CD4-positive, alpha-beta T cell (primary cell): ENCODE measurements around the gene MIPOL1. TPM values are rescaled to one million over a fixed set of nuclear protein-coding genes. Genes with fewer than 3 reads are reported as not detected.

Experiments used
- ATAC-seq: fragments of 200-7000 bp; cut with Tn5 transposase; one replicate; pipeline ENCODE4 v1.10.0; 2022; ENCODE audit warnings: mild to moderate bottlenecking; ENCODE audit not compliant: poor library complexity
- CTCF ChIA-PET: fragments of 350-600 bp; sonication (Branson Sonifier 250); formaldehyde crosslinking; loops from one replicate; lab custom pipeline; 2021; ENCODE audit warnings: antibody characterized with exemption, inconsistent platforms; lab: Charles Lee
- POLR2A ChIA-PET: fragments of 350-600 bp; sonication (Branson Sonifier 250); formaldehyde crosslinking; loops from one replicate; lab custom pipeline; 2021; ENCODE audit warnings: antibody characterized with exemption, inconsistent platforms; lab: Charles Lee
- DNase-seq, 14 experiments: peaks; one replicate each; pipeline ENCODE4 v3.0.0-alpha.2; 2013 to 2020; ENCODE audit warnings: mixed read lengths in 2 of 14
- H3K27ac ChIP-seq, 2 donors: one replicate each; pipeline versions ENCODE4 v1.5.1 to v1.7.0; 2013; ENCODE audit warnings: low read length in 2 of 2, low read depth in 1 of 2, mild to moderate bottlenecking in 1 of 2
- H3K27me3 ChIP-seq, 2 experiments: 1 replicate in 1 of 2; 2 replicates in 1 of 2; pipeline versions ENCODE4 v1.6.1 to v1.7.0; 2013; ENCODE audit warnings: low read length in 2 of 2, control low read depth in 1 of 2, mild to moderate bottlenecking in 1 of 2, moderate library complexity in 1 of 2; ENCODE audit not compliant: insufficient read depth in 2 of 2, control insufficient read depth in 1 of 2
- H3K36me3 ChIP-seq: one replicate; pipeline ENCODE4 v1.6.1; 2013; ENCODE audit warnings: low read length, control low read depth; ENCODE audit not compliant: insufficient read depth
- H3K4me1 ChIP-seq: one replicate; pipeline ENCODE4 v1.6.1; 2013; ENCODE audit warnings: low read length, control low read depth; ENCODE audit not compliant: insufficient read depth
- H3K4me3 ChIP-seq: one replicate; pipeline ENCODE4 v1.5.1; 2013; ENCODE audit warnings: mild to moderate bottlenecking, low read length, moderate library complexity
- H3K9me3 ChIP-seq, 2 experiments: 1 replicate in 1 of 2; 2 replicates in 1 of 2; pipeline versions ENCODE4 v1.6.1 to v1.7.0; 2013; ENCODE audit warnings: low read length in 2 of 2, mild to moderate bottlenecking in 2 of 2, control low read depth in 1 of 2, moderate library complexity in 1 of 2; ENCODE audit not compliant: control insufficient read depth in 1 of 2, insufficient read depth in 1 of 2
- H3K27ac Mint-ChIP-seq: one replicate; pipeline ENCODE4 v1.8.0; 2020; ENCODE audit warnings: mixed read lengths
- H3K27me3 Mint-ChIP-seq: one replicate; pipeline ENCODE4 v1.8.0; 2021; ENCODE audit warnings: mixed read lengths
- H3K36me3 Mint-ChIP-seq: one replicate; pipeline ENCODE4 v1.8.0; 2021; ENCODE audit warnings: low read depth, mixed read lengths
- H3K4me1 Mint-ChIP-seq: one replicate; pipeline ENCODE4 v1.8.0; 2021; ENCODE audit warnings: low read depth, mixed read lengths
- H3K4me3 Mint-ChIP-seq: one replicate; pipeline ENCODE4 v1.8.0; 2020; ENCODE audit warnings: mild to moderate bottlenecking, mixed read lengths
- H3K9me3 Mint-ChIP-seq: one replicate; pipeline ENCODE4 v1.8.0; 2020; ENCODE audit warnings: mixed read lengths
- CTCF ChIP-seq: fragments of 200-600 bp; IDR thresholded peaks from one replicate; pipeline ENCODE4 v1.8.0; 2022; ENCODE audit warnings: antibody characterized with exemption, mild to moderate bottlenecking
- intact Hi-C, 2 experiments: fragments of 100-400 bp; cut with DNase I in 1 of 2; cut with micrococcal nuclease in 1 of 2; formaldehyde crosslinking; loops; one replicate each; pipeline versions ENCODE4 v1.15.1 to v1.9.0; 2023 to 2025; cut with DNase I, micrococcal nuclease
- total RNA-seq, 174 experiments: library from RNA in 2 of 174; stranded (reverse) in 2 of 174; gene quantifications; one replicate each; pipeline ENCODE4 v1.2.3 and lab custom pipeline; 2021 to 2026

Gene MIPOL1
- total RNA-seq, 2 experiments from 2014 or later = 0.30 TPM; not detected in 1

GRCh38 chr14:37246427-37246829 lies 48.7 kb downstream of the MIPOL1 start:
- Mint-ChIP-seq H3K4me1 (no peaks in the 10 kb centered on the region), H3K4me3 (no peak overlapping the region), H3K27me3 (no peaks in the 10 kb centered on the region), H3K9me3 (no peaks in the 10 kb centered on the region), H3K36me3 (no peaks in the 10 kb centered on the region), H3K27ac (no peak overlapping the region)
- no peak overlapping the region for H3K27ac ChIP-seq
- TF ChIP-seq CTCF = peak; percentile 68
- ChIA-PET POLR2A (no interaction called here), CTCF (no interaction called here)
- no peak overlapping the region for H3K4me3 ChIP-seq
- DNase-seq (peak in 3 of 14 experiments; percentile 24 to 28 (median 25)), ATAC-seq (no peak)
- H3K36me3 ChIP-seq = no peaks in the 10 kb centered on the region
- intact Hi-C loops = loop anchor here (10.0 kb wide), 1 partner anchor 1768 kb away; no protein-coding TSS in a partner anchor
- no peaks in the 10 kb centered on the region for H3K27me3 ChIP-seq
- no peaks in the 10 kb centered on the region for H3K9me3 ChIP-seq
- H3K4me1 ChIP-seq = no peaks in the 10 kb centered on the region

GRCh38 chr14:37247791-37248461 lies 50.2 kb downstream of the MIPOL1 start:
- POLR2A ChIA-PET = no interaction called here

GRCh38 chr14:37251775-37252174 lies 54.0 kb downstream of the MIPOL1 start:
- no peak for TF ChIP-seq CTCF
- ChIA-PET CTCF (no interaction called here), POLR2A (no interaction called here)
- no peak overlapping the region for H3K27ac Mint-ChIP-seq
- no peaks in the 10 kb centered on the region for H3K36me3 Mint-ChIP-seq
- no peak overlapping the region for H3K4me3 ChIP-seq
- DNase-seq (no peak), ATAC-seq (no peak)
- H3K4me1 ChIP-seq = no peaks in the 10 kb centered on the region
- no peaks in the 10 kb centered on the region for H3K27me3 Mint-ChIP-seq
- intact Hi-C loops = no loop called here
- H3K9me3 Mint-ChIP-seq = no peaks in the 10 kb centered on the region
- H3K27me3 ChIP-seq = no peaks in the 10 kb centered on the region
- H3K36me3 ChIP-seq = no peaks in the 10 kb centered on the region
- H3K9me3 ChIP-seq = no peaks in the 10 kb centered on the region
- no peaks in the 10 kb centered on the region for H3K4me1 Mint-ChIP-seq
- no peak overlapping the region for H3K4me3 Mint-ChIP-seq
- H3K27ac ChIP-seq = no peak overlapping the region

More at GRCh38 chr14:37247791-37248461, 50.2 kb downstream of the MIPOL1 start:
- no peaks in the 10 kb centered on the region for H3K4me1 Mint-ChIP-seq
- no peak for TF ChIP-seq CTCF
- no peak for DNase-seq
- no peaks in the 10 kb centered on the region for H3K36me3 ChIP-seq
- no peaks in the 10 kb centered on the region for H3K27me3 ChIP-seq
- CTCF ChIA-PET = no interaction called here
- no peaks in the 10 kb centered on the region for H3K9me3 ChIP-seq
- H3K27ac Mint-ChIP-seq = no peak overlapping the region
- no peak overlapping the region for H3K4me3 ChIP-seq
- intact Hi-C loops = loop anchor here (10.0 kb wide), 1 partner anchor 1767 kb away; no protein-coding TSS in a partner anchor
- no peaks in the 10 kb centered on the region for H3K9me3 Mint-ChIP-seq
- H3K27me3 Mint-ChIP-seq = no peaks in the 10 kb centered on the region
- no peaks in the 10 kb centered on the region for H3K36me3 Mint-ChIP-seq
- no peak overlapping the region for H3K4me3 Mint-ChIP-seq
- ATAC-seq = no peak
- H3K4me1 ChIP-seq = no peaks in the 10 kb centered on the region
- no peak overlapping the region for H3K27ac ChIP-seq
